C4-2B (cell line): ENCODE data around the gene CYBC1.

Experiments used
- H3K27ac ChIP-seq: fragments of 450-650 bp; 2 replicates; pipeline ENCODE4 v1.5.1; 2017
- CTCF ChIP-seq: fragments of 450-650 bp; conservative IDR thresholded peaks from 2 replicates; pipeline ENCODE4 v1.5.1; 2017; ENCODE audit warnings: mild to moderate bottlenecking
- ZFX ChIP-seq: fragments of 450-650 bp; IDR thresholded peaks from 2 replicates; pipeline ENCODE4 v1.6.1; 2017

Gene CYBC1

GRCh38 chr17:82392941-82393340, 57.6 kb downstream of the CYBC1 start:
- TF ChIP-seq CTCF (no peak), ZFX (no peak)

More at GRCh38 chr17:82392941-82393340, 57.6 kb downstream of the CYBC1 start:
- no peak overlapping the region for H3K27ac ChIP-seq
